ENCODE results near the gene FGF12. TPM values are rescaled to one million over a fixed set of nuclear protein-coding genes. Genes with fewer than 3 reads are reported as not detected.

The FGF12 gene
- total RNA-seq, 2 donors from 2014 or later = not detected

Other genes with a start within 250 kb of the FGF12 start
- gene MB21D2, start 190.3 kb upstream of the FGF12 start, total RNA-seq = 1 to 10 TPM in 1 of 2 donors, under 1 TPM in 1; 0.45 to 1.7 TPM

Measured in natural killer cell treated with Interleukin-12 subunit alpha and Interleukin-12 subunit beta and Interleukin-15 and Interleukin-18, amount 100 ng/mL, for 72 hours (primary cell).